ENCODE measurements around the gene RFX3.

The RFX3 gene

GRCh38 chr9:3200331-3200774 is 325.4 kb downstream of the RFX3 start:
- Histone ChIP-seq H4K91ac (ENCODE audit: low read depth, low read length, poor library complexity) (no peak overlapping the region), H3K23ac (ENCODE audit: low read depth, low read length, poor library complexity) (no peak overlapping the region), H3K4me2 (ENCODE audit: insufficient read depth, low read length, poor library complexity, severe bottlenecking) (no peak overlapping the region), H4K8ac (ENCODE audit: low read depth, low read length) (no peak overlapping the region), H3K4ac (ENCODE audit: low read length) (no peak overlapping the region), H2BK120ac (ENCODE audit: low read depth, low read length) (no peak overlapping the region), H3K4me1 (ENCODE audit: control insufficient read depth in 2 of 2, insufficient read depth in 1 of 2, low read depth in 1 of 2, low read length in 2 of 2) (peaks cover 2% of the 10 kb centered on the region in 2 donors), H2AK5ac (ENCODE audit: low read depth, low read length) (no peak overlapping the region), H2AFZ (ENCODE audit: low read length) (no peak overlapping the region), H2BK5ac (ENCODE audit: low read length) (no peak overlapping the region), H3K9ac (ENCODE audit: low read depth, low read length, poor library complexity) (no peak overlapping the region), H3K27me3 (ENCODE audit: control insufficient read depth in 3 of 3, insufficient read depth in 3 of 3, low read depth in 1 of 3, low read length in 3 of 3) (peaks cover 0 to 5% (median 0%) of the 10 kb centered on the region in 3 experiments), H3K36me3 (replicated peaks in 1 of 2; ENCODE audit: control insufficient read depth in 2 of 2, insufficient read depth in 2 of 2, low read length in 2 of 2) (peaks cover 0 to 4% of the 10 kb centered on the region in 2 donors), H2BK15ac (ENCODE audit: low read length) (no peak overlapping the region), H3K9me3 (replicated peaks in 1 of 2; ENCODE audit: control insufficient read depth in 2 of 2, insufficient read depth in 1 of 2, low read depth in 1 of 2, low read length in 2 of 2) (peaks cover 2 to 4% of the 10 kb centered on the region in 2 donors), H3K14ac (ENCODE audit: low read length) (no peak overlapping the region), H3K79me1 (ENCODE audit: low read depth, low read length) (no peaks in the 10 kb centered on the region), H2BK12ac (ENCODE audit: low read length) (no peak overlapping the region), H3K4me3 (ENCODE audit: low read length in 2 of 2) (no peak overlapping the region), H3K18ac (ENCODE audit: low read length) (no peak overlapping the region), H3K27ac (replicated peaks; ENCODE audit: low read length) (no peak overlapping the region)
- no peak for DNase-seq (ENCODE audit: low spot score)
- no CpG with 5 or more reads among the region's 4 CpGs for WGBS, 2 donors (ENCODE audit: extremely low coverage in 2 of 2, insufficient read length in 2 of 2, insufficient replicate concordance in 1 of 2)

DNA sequence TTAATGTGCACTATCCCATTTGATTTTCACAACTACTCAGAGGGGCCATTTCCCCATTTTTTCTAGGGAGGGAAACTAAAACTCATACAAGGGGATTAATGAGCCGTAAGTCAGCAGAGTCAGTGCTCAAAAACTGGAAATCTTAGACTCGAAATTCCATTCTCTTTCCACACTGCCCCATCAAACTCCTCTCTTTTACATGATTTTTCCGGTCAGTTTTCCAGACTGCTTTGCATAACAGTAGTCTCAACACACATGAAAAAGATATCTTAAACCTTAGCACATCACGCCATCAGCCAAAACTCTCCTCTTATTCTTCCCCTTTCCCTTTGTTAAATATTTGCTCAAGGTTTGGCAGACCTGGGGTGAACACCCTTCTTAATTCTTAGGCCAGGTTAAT is 332.0 kb downstream of the RFX3 start:
- no CpG with 5 or more reads among the region's 4 CpGs for WGBS, 2 donors (ENCODE audit: extremely low coverage in 2 of 2, insufficient read length in 2 of 2, insufficient replicate concordance in 1 of 2)
- DNase-seq (ENCODE audit: low spot score), result no peak
- Histone ChIP-seq H3K27me3 (ENCODE audit: control insufficient read depth in 3 of 3, insufficient read depth in 3 of 3, low read depth in 1 of 3, low read length in 3 of 3) (peaks cover 0 to 5% (median 0%) of the 10 kb centered on the region in 3 experiments), H3K14ac (ENCODE audit: low read length) (no peak overlapping the region), H4K8ac (ENCODE audit: low read depth, low read length) (no peak overlapping the region), H3K9me3 (replicated peaks in 1 of 2; ENCODE audit: control insufficient read depth in 2 of 2, insufficient read depth in 1 of 2, low read depth in 1 of 2, low read length in 2 of 2) (no peaks in the 10 kb centered on the region), H2AK5ac (ENCODE audit: low read depth, low read length) (no peak overlapping the region), H2BK15ac (ENCODE audit: low read length) (no peak overlapping the region), H3K18ac (ENCODE audit: low read length) (no peak overlapping the region), H3K36me3 (replicated peaks in 1 of 2; ENCODE audit: control insufficient read depth in 2 of 2, insufficient read depth in 2 of 2, low read length in 2 of 2) (peaks cover 0 to 2% of the 10 kb centered on the region in 2 donors), H2BK5ac (ENCODE audit: low read length) (no peak overlapping the region), H2BK12ac (ENCODE audit: low read length) (no peak overlapping the region), H3K4me3 (ENCODE audit: low read length in 2 of 2) (no peak overlapping the region), H3K79me1 (ENCODE audit: low read depth, low read length) (no peaks in the 10 kb centered on the region), H3K4me1 (ENCODE audit: control insufficient read depth in 2 of 2, insufficient read depth in 1 of 2, low read depth in 1 of 2, low read length in 2 of 2) (peaks cover 2% of the 10 kb centered on the region in 2 donors), H3K9ac (ENCODE audit: low read depth, low read length, poor library complexity) (no peak overlapping the region), H3K23ac (ENCODE audit: low read depth, low read length, poor library complexity) (no peak overlapping the region), H3K4ac (ENCODE audit: low read length) (no peak overlapping the region), H2BK120ac (ENCODE audit: low read depth, low read length) (no peak overlapping the region), H3K27ac (replicated peaks; ENCODE audit: low read length) (no peak overlapping the region), H4K91ac (ENCODE audit: low read depth, low read length, poor library complexity) (no peak overlapping the region), H2AFZ (ENCODE audit: low read length) (no peak overlapping the region), H3K4me2 (ENCODE audit: insufficient read depth, low read length, poor library complexity, severe bottlenecking) (no peak overlapping the region)

GRCh38 chr9:3191715-3192114 is 334.1 kb downstream of the RFX3 start:
- Histone ChIP-seq H2BK12ac (ENCODE audit: low read length) (no peak overlapping the region), H3K79me1 (ENCODE audit: low read depth, low read length) (no peaks in the 10 kb centered on the region), H3K9ac (ENCODE audit: low read depth, low read length, poor library complexity) (no peak overlapping the region), H3K4ac (ENCODE audit: low read length) (no peak overlapping the region), H4K91ac (ENCODE audit: low read depth, low read length, poor library complexity) (no peak overlapping the region), H2BK5ac (ENCODE audit: low read length) (no peak overlapping the region), H3K9me3 (replicated peaks in 1 of 2; ENCODE audit: control insufficient read depth in 2 of 2, insufficient read depth in 1 of 2, low read depth in 1 of 2, low read length in 2 of 2) (no peaks in the 10 kb centered on the region), H3K27me3 (ENCODE audit: control insufficient read depth in 3 of 3, insufficient read depth in 3 of 3, low read depth in 1 of 3, low read length in 3 of 3) (peaks cover 0 to 4% (median 0%) of the 10 kb centered on the region in 3 experiments), H3K4me3 (ENCODE audit: low read length in 2 of 2) (no peak overlapping the region), H3K4me1 (ENCODE audit: control insufficient read depth in 2 of 2, insufficient read depth in 1 of 2, low read depth in 1 of 2, low read length in 2 of 2) (no peaks in the 10 kb centered on the region), H3K4me2 (ENCODE audit: insufficient read depth, low read length, poor library complexity, severe bottlenecking) (no peak overlapping the region), H3K14ac (ENCODE audit: low read length) (no peak overlapping the region), H2AK5ac (ENCODE audit: low read depth, low read length) (no peak overlapping the region), H3K27ac (replicated peaks; ENCODE audit: low read length) (no peak overlapping the region), H3K23ac (ENCODE audit: low read depth, low read length, poor library complexity) (no peak overlapping the region), H2BK15ac (ENCODE audit: low read length) (no peak overlapping the region), H2BK120ac (ENCODE audit: low read depth, low read length) (no peak overlapping the region), H2AFZ (ENCODE audit: low read length) (no peak overlapping the region), H3K36me3 (replicated peaks in 1 of 2; ENCODE audit: control insufficient read depth in 2 of 2, insufficient read depth in 2 of 2, low read length in 2 of 2) (no peaks in the 10 kb centered on the region), H4K8ac (ENCODE audit: low read depth, low read length) (no peak overlapping the region), H3K18ac (ENCODE audit: low read length) (no peak overlapping the region)
- DNase-seq (ENCODE audit: low spot score), result no peak
- no CpG with 5 or more reads among the region's 5 CpGs for WGBS, 2 donors (ENCODE audit: extremely low coverage in 2 of 2, insufficient read length in 2 of 2, insufficient replicate concordance in 1 of 2)

GRCh38 chr9:3189113-3189861 is 336.5 kb downstream of the RFX3 start:
- Histone ChIP-seq H3K27me3 (ENCODE audit: control insufficient read depth in 3 of 3, insufficient read depth in 3 of 3, low read depth in 1 of 3, low read length in 3 of 3) (peaks cover 0 to 4% (median 0%) of the 10 kb centered on the region in 3 experiments), H3K4me1 (ENCODE audit: control insufficient read depth in 2 of 2, insufficient read depth in 1 of 2, low read depth in 1 of 2, low read length in 2 of 2) (no peaks in the 10 kb centered on the region), H3K27ac (replicated peaks; ENCODE audit: low read length) (no peak overlapping the region), H3K4ac (ENCODE audit: low read length) (no peak overlapping the region), H2BK15ac (ENCODE audit: low read length) (no peak overlapping the region), H3K23ac (ENCODE audit: low read depth, low read length, poor library complexity) (no peak overlapping the region), H3K14ac (ENCODE audit: low read length) (no peak overlapping the region), H3K4me2 (ENCODE audit: insufficient read depth, low read length, poor library complexity, severe bottlenecking) (no peak overlapping the region), H2BK12ac (ENCODE audit: low read length) (no peak overlapping the region), H2BK5ac (ENCODE audit: low read length) (no peak overlapping the region), H2AK5ac (ENCODE audit: low read depth, low read length) (no peak overlapping the region), H3K18ac (ENCODE audit: low read length) (no peak overlapping the region), H4K8ac (ENCODE audit: low read depth, low read length) (no peak overlapping the region), H2AFZ (ENCODE audit: low read length) (no peak overlapping the region), H3K4me3 (ENCODE audit: low read length in 2 of 2) (no peak overlapping the region), H3K79me1 (ENCODE audit: low read depth, low read length) (no peaks in the 10 kb centered on the region), H3K36me3 (replicated peaks in 1 of 2; ENCODE audit: control insufficient read depth in 2 of 2, insufficient read depth in 2 of 2, low read length in 2 of 2) (no peaks in the 10 kb centered on the region), H3K9me3 (replicated peaks in 1 of 2; ENCODE audit: control insufficient read depth in 2 of 2, insufficient read depth in 1 of 2, low read depth in 1 of 2, low read length in 2 of 2) (no peaks in the 10 kb centered on the region), H4K91ac (ENCODE audit: low read depth, low read length, poor library complexity) (no peak overlapping the region), H2BK120ac (ENCODE audit: low read depth, low read length) (no peak overlapping the region), H3K9ac (ENCODE audit: low read depth, low read length, poor library complexity) (no peak overlapping the region)
- DNase-seq (ENCODE audit: low spot score), result no peak
- WGBS, 2 donors (ENCODE audit: extremely low coverage in 2 of 2, insufficient read length in 2 of 2, insufficient replicate concordance in 1 of 2), result no CpG with 5 or more reads among the region's 7 CpGs
